ENCODE measurements around the gene MAD1L1.

MAD1L1 gene

GRCh38 chr7:1899951-1900762 is 332.6 kb downstream of the MAD1L1 start:
- no peak for TF ChIP-seq CTCF (IDR thresholded peaks at IDR 0.05; ENCODE audit: low read depth, low read length, missing control alignments)

GRCh38 chr7:1899196-1899595 is 333.5 kb downstream of the MAD1L1 start:
- no peak overlapping the region for H3K4me3 ChIP-seq (replicated peaks; ENCODE audit: low read depth, low read length)
- TF ChIP-seq CTCF (IDR thresholded peaks at IDR 0.05; ENCODE audit: low read depth, low read length, missing control alignments): no peak
- no peak for DNase-seq (ENCODE audit: extremely low read depth, low read depth)

More at GRCh38 chr7:1899951-1900762, 332.6 kb downstream of the MAD1L1 start:
- no peak overlapping the region for H3K4me3 ChIP-seq (replicated peaks; ENCODE audit: low read depth, low read length)
- no peak for DNase-seq (ENCODE audit: extremely low read depth, low read depth)

- no peak for DNase-seq (ENCODE audit: extremely low read depth, low read depth)
- H3K4me3 ChIP-seq (replicated peaks; ENCODE audit: low read depth, low read length): no peak overlapping the region
- no peak for TF ChIP-seq CTCF (IDR thresholded peaks at IDR 0.05; ENCODE audit: low read depth, low read length, missing control alignments)
These were observed 334.0 kb downstream of the MAD1L1 start for GRCh38 chr7:1898628-1899185.

GRCh38 chr7:1897861-1898627 is 334.7 kb downstream of the MAD1L1 start:
- DNase-seq (ENCODE audit: extremely low read depth, low read depth): no peak
- H3K4me3 ChIP-seq (replicated peaks; ENCODE audit: low read depth, low read length): no peak overlapping the region
- no peak for TF ChIP-seq CTCF (IDR thresholded peaks at IDR 0.05; ENCODE audit: low read depth, low read length, missing control alignments)

- TF ChIP-seq CTCF (IDR thresholded peaks at IDR 0.05; ENCODE audit: low read depth, low read length, missing control alignments): no peak
- no peak for DNase-seq (ENCODE audit: extremely low read depth, low read depth)
- no peak overlapping the region for H3K4me3 ChIP-seq (replicated peaks; ENCODE audit: low read depth, low read length)
These were observed 335.5 kb downstream of the MAD1L1 start for GRCh38 chr7:1897076-1897860.

All from HFF-Myc (cell line).